Brain microvascular endothelial cell (primary cell): Measurements from ENCODE around the gene WDFY4.

Source experiments
- DNase-seq: peaks from one replicate; pipeline ENCODE4 v3.0.0-alpha.2; 2020
- H3K27ac ChIP-seq: fragments of 250-450 bp; sonication (Bioruptor Pico); 2 replicates; pipeline ENCODE4 v1.5.1; 2020; ENCODE audit warnings: mild to moderate bottlenecking, moderate library complexity
- H3K27me3 ChIP-seq: fragments of 250-450 bp; sonication (Bioruptor Pico); replicated peaks from 2 replicates; pipeline ENCODE4 v1.5.1; 2020; ENCODE audit warnings: mild to moderate bottlenecking
- H3K36me3 ChIP-seq: fragments of 250-450 bp; sonication (Bioruptor Pico); replicated peaks from 2 replicates; pipeline ENCODE4 v1.5.1; 2020; ENCODE audit warnings: mild to moderate bottlenecking
- H3K4me3 ChIP-seq: 2 replicates; pipeline ENCODE4 v1.5.1; 2011; ENCODE audit warnings: low read depth, mild to moderate bottlenecking, control low read depth, low read length, moderate library complexity
- CTCF ChIP-seq: IDR thresholded peaks from 2 replicates; pipeline ENCODE4 v1.5.1; 2011; ENCODE audit warnings: low read depth, mild to moderate bottlenecking, moderate library complexity, low read length, control low read depth, inconsistent platforms; ENCODE audit errors: missing control alignments
- in situ Hi-C: cut with HindIII; loops from 2 replicates; pipeline ENCODE4 v1.10.0; 2017; ENCODE audit warnings: low sequenced_read_pairs, low pct_ligation_motif_present

Gene WDFY4

GRCh38 chr10:48740015-48740707 lies 55.5 kb downstream of the WDFY4 start:
- peaks cover 4% of the 10 kb centered on the region for H3K27me3 ChIP-seq
- H3K27ac ChIP-seq, result no peak overlapping the region
- DNase-seq, result no peak
- in situ Hi-C loops, result no loop called here
- no peak for TF ChIP-seq CTCF
- no peak overlapping the region for H3K4me3 ChIP-seq
- H3K36me3 ChIP-seq, result no peaks in the 10 kb centered on the region

GRCh38 chr10:48740988-48741387 lies 56.3 kb downstream of the WDFY4 start:
- Histone ChIP-seq H3K27me3 (peaks cover 4% of the 10 kb centered on the region), H3K4me3 (no peak overlapping the region), H3K36me3 (no peaks in the 10 kb centered on the region), H3K27ac (no peak overlapping the region)
- no peak for DNase-seq
- in situ Hi-C loops, result no loop called here
- TF ChIP-seq CTCF, result no peak

GRCh38 chr10:48742891-48743860 lies 58.5 kb downstream of the WDFY4 start:
- Histone ChIP-seq H3K36me3 (no peaks in the 10 kb centered on the region), H3K4me3 (no peak overlapping the region), H3K27ac (no peak overlapping the region), H3K27me3 (no peaks in the 10 kb centered on the region)
- no peak for TF ChIP-seq CTCF
- no peak for DNase-seq
- in situ Hi-C loops, result no loop called here

GRCh38 chr10:48744587-48744986 lies 59.9 kb downstream of the WDFY4 start:
- no peak overlapping the region for H3K27ac ChIP-seq
- H3K4me3 ChIP-seq, result no peak overlapping the region
- no peak for TF ChIP-seq CTCF
- DNase-seq, result no peak
- H3K27me3 ChIP-seq, result no peaks in the 10 kb centered on the region
- in situ Hi-C loops, result no loop called here
- no peaks in the 10 kb centered on the region for H3K36me3 ChIP-seq

- TF ChIP-seq CTCF, result no peak
- H3K27ac ChIP-seq, result no peak overlapping the region
- in situ Hi-C loops, result no loop called here
- H3K36me3 ChIP-seq, result no peaks in the 10 kb centered on the region
- no peak overlapping the region for H3K4me3 ChIP-seq
- no peaks in the 10 kb centered on the region for H3K27me3 ChIP-seq
- DNase-seq, result no peak
Measured at GRCh38 chr10:48745662-48746245, 61.1 kb downstream of the WDFY4 start.
